Measurements from ENCODE around the gene LRP5.

GRCh38 chr11:68314203-68315170 is 2.1 kb downstream of the LRP5 start:
- TF ChIP-seq, protein P1, sequence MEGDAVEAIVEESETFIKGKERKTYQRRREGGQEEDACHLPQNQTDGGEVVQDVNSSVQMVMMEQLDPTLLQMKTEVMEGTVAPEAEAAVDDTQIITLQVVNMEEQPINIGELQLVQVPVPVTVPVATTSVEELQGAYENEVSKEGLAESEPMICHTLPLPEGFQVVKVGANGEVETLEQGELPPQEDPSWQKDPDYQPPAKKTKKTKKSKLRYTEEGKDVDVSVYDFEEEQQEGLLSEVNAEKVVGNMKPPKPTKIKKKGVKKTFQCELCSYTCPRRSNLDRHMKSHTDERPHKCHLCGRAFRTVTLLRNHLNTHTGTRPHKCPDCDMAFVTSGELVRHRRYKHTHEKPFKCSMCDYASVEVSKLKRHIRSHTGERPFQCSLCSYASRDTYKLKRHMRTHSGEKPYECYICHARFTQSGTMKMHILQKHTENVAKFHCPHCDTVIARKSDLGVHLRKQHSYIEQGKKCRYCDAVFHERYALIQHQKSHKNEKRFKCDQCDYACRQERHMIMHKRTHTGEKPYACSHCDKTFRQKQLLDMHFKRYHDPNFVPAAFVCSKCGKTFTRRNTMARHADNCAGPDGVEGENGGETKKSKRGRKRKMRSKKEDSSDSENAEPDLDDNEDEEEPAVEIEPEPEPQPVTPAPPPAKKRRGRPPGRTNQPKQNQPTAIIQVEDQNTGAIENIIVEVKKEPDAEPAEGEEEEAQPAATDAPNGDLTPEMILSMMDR (IDR thresholded peaks at IDR 0.05) = peak in 2 of 4 experiments; percentile 2 to 11
- no peak for TF ChIP-seq EP300 (IDR thresholded peaks at IDR 0.05)
- TF ChIP-seq POLR2AphosphoS5 (IDR thresholded peaks at IDR 0.05) = peak; percentile 22

All from gastroesophageal sphincter (tissue), 3 donors.